Upper lobe of right lung (tissue), 1 donor: ENCODE measurements around the gene WDTC1. TPM values are rescaled to one million over a fixed set of nuclear protein-coding genes. Genes with fewer than 3 reads are reported as not detected.
"Not testable (repeated sequence)": the region's sequence is repeated elsewhere in the genome, so short reads cannot be mapped to it uniquely, and the experiment has no call there.

ENCODE experiments used
- ATAC-seq: fragments of 200-7000 bp; cut with Tn5 transposase; one replicate; pipeline ENCODE4 v1.9.1; 2020; ENCODE audit warnings: mild to moderate bottlenecking, moderate library complexity
- DNase-seq: peaks from one replicate; pipeline ENCODE4 v3.0.0-alpha.2; 2020
- H3K27ac ChIP-seq: fragments of 200-600 bp; one replicate; pipeline ENCODE4 v1.8.0; 2022
- H3K27me3 ChIP-seq: fragments of 200-600 bp; one replicate; pipeline ENCODE4 v1.8.0; 2022; ENCODE audit warnings: mild to moderate bottlenecking
- H3K36me3 ChIP-seq: fragments of 200-600 bp; one replicate; pipeline ENCODE4 v1.8.0; 2022
- H3K4me1 ChIP-seq: fragments of 200-600 bp; one replicate; pipeline ENCODE4 v1.8.0; 2022
- H3K4me3 ChIP-seq: fragments of 200-600 bp; one replicate; pipeline ENCODE4 v1.8.0; 2022; ENCODE audit warnings: mild to moderate bottlenecking
- H3K9me3 ChIP-seq: fragments of 200-600 bp; one replicate; pipeline ENCODE4 v1.8.0; 2022
- intact Hi-C: fragments of 100-400 bp; cut with DNase I; formaldehyde crosslinking; loops from one replicate; pipeline ENCODE4 v1.11.0; 2022
- total RNA-seq: library from RNA; stranded (reverse); fragmentation: NEBNext Ultra II Directional; extraction: Animal tissue kit (Norgen Biotek cat#: 25700); gene quantifications from one replicate; pipeline ENCODE4 v1.2.1, GENCODE V29; 2021
- TF ChIP-seq, protein P1 (sequence below): fragments of 200-600 bp; IDR thresholded peaks from one replicate; pipeline ENCODE4 v1.8.0; 2022; ENCODE audit warnings: antibody characterized with exemption
- donor health status: DM: no; HTN: yes; CAD: no; lungs with severe emphysema.

WDTC1 gene
- total RNA-seq, 1 donor from 2014 or later = 44.1 TPM

GRCh38 chr1:27241677-27242076 is 7.2 kb downstream of the WDTC1 start:
- TF ChIP-seq, protein P1, sequence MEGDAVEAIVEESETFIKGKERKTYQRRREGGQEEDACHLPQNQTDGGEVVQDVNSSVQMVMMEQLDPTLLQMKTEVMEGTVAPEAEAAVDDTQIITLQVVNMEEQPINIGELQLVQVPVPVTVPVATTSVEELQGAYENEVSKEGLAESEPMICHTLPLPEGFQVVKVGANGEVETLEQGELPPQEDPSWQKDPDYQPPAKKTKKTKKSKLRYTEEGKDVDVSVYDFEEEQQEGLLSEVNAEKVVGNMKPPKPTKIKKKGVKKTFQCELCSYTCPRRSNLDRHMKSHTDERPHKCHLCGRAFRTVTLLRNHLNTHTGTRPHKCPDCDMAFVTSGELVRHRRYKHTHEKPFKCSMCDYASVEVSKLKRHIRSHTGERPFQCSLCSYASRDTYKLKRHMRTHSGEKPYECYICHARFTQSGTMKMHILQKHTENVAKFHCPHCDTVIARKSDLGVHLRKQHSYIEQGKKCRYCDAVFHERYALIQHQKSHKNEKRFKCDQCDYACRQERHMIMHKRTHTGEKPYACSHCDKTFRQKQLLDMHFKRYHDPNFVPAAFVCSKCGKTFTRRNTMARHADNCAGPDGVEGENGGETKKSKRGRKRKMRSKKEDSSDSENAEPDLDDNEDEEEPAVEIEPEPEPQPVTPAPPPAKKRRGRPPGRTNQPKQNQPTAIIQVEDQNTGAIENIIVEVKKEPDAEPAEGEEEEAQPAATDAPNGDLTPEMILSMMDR = no peak
- H3K9me3 ChIP-seq = no peaks in the 10 kb centered on the region
- no peak overlapping the region for H3K4me3 ChIP-seq
- DNase-seq (no peak), ATAC-seq (no peak)
- intact Hi-C loops = no loop called here
- no peaks in the 10 kb centered on the region for H3K36me3 ChIP-seq
- no peaks in the 10 kb centered on the region for H3K27me3 ChIP-seq
- no peak overlapping the region for H3K27ac ChIP-seq
- H3K4me1 ChIP-seq = peaks cover 10% of the 10 kb centered on the region

- DNase-seq, ATAC-seq, H3K4me3 ChIP-seq, H3K9me3 ChIP-seq, intact Hi-C loops, H3K36me3 ChIP-seq, H3K27ac ChIP-seq, H3K27me3 ChIP-seq, H3K4me1 ChIP-seq: not testable (repeated sequence)
Observed at GRCh38 chr1:27243665-27244064, 9.2 kb downstream of the WDTC1 start.

- TF ChIP-seq, protein P1 = no peak
- DNase-seq (no peak), ATAC-seq (no peak)
- Histone ChIP-seq H3K4me3 (no peak overlapping the region), H3K36me3 (no peaks in the 10 kb centered on the region), H3K4me1 (no peaks in the 10 kb centered on the region), H3K27ac (no peak overlapping the region), H3K9me3 (no peaks in the 10 kb centered on the region), H3K27me3 (no peaks in the 10 kb centered on the region)
- intact Hi-C loops = no loop called here
Observed at GRCh38 chr1:27246194-27246593, 11.8 kb downstream of the WDTC1 start.

GRCh38 chr1:27253596-27253995 is 19.2 kb downstream of the WDTC1 start:
- no peak overlapping the region for H3K27ac ChIP-seq
- TF ChIP-seq, protein P1 = no peak
- H3K9me3 ChIP-seq = no peaks in the 10 kb centered on the region
- ATAC-seq (no peak), DNase-seq (no peak)
- H3K36me3 ChIP-seq = no peaks in the 10 kb centered on the region
- H3K4me1 ChIP-seq = no peaks in the 10 kb centered on the region
- H3K27me3 ChIP-seq = no peaks in the 10 kb centered on the region
- intact Hi-C loops = no loop called here
- H3K4me3 ChIP-seq = no peak overlapping the region

DNA sequence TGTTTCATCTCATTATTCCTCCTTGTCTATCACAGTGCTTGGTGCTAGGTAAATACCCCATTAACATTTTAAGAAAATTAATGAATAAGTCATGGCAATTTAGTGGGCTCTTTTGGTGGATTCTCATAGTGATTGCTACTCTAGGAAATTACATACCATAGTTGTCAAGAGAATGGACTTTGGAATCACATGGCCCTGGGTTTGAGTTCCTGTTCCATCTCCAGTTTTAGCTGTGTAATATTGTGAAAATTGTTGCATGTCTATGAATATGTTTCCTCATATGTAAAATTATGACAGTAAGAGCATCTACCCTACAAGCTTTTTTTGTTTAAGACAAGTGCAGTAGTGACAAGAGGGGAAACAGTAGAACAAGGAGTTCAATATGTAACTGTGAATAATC is 20.7 kb downstream of the WDTC1 start:
- TF ChIP-seq, protein P1 = no peak
- intact Hi-C loops = no loop called here
- no peaks in the 10 kb centered on the region for H3K4me1 ChIP-seq
- H3K27ac ChIP-seq = no peak overlapping the region
- H3K9me3 ChIP-seq = no peaks in the 10 kb centered on the region
- no peaks in the 10 kb centered on the region for H3K36me3 ChIP-seq
- DNase-seq = no peak
- ATAC-seq = no peak
- H3K27me3 ChIP-seq = no peaks in the 10 kb centered on the region
- no peak overlapping the region for H3K4me3 ChIP-seq

- TF ChIP-seq, protein P1 = no peak
- Histone ChIP-seq H3K9me3 (no peaks in the 10 kb centered on the region), H3K4me3 (no peak overlapping the region), H3K36me3 (peaks cover 6% of the 10 kb centered on the region), H3K27me3 (no peaks in the 10 kb centered on the region), H3K4me1 (no peaks in the 10 kb centered on the region), H3K27ac (no peak overlapping the region)
- no peak for DNase-seq
- no peak for ATAC-seq
- intact Hi-C loops = no loop called here
Observed at GRCh38 chr1:27257155-27257554, 22.7 kb downstream of the WDTC1 start.
